ENCODE measurements around the gene MRPS5.

DNA sequence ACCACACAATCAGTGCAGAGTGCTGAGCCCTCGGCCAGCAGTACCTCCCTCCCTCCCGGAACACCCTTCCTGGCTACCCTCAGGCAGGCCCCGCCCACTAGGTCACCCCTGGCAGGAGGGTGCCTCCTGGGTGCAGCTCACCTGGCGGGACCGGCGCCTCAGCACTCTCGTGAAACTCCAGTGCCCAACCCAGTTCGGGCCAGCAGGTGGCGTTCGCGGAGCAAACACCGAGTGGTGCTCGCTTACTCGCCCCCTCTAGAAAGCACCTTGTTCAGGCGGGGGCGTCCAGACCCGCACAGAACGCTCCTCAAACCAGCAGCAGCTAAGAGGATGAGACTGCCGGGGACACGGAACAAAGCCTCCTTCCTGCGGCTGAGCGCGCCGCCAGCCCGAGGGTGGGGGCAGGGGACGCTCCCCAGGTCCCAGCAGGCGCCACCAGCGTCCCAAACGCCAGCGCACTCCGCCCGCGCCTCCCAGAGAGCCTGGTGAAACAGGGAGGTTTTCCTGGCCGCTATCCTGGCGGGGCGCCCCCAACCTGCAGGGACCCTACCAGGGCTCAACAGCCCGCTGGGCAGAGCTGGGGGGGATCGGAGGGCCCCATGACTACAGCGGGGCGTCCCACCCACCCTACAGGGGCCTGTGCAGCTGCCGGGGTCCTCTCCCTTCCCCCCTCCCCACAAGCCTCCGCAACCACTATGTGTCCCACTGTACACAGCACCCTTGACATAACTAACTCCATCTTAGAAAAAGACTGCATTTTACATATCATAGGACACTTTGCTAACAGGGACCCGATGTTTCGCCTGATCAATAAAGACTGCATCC is 44.7 kb downstream of the MRPS5 start:
- TF ChIP-seq, protein P1, sequence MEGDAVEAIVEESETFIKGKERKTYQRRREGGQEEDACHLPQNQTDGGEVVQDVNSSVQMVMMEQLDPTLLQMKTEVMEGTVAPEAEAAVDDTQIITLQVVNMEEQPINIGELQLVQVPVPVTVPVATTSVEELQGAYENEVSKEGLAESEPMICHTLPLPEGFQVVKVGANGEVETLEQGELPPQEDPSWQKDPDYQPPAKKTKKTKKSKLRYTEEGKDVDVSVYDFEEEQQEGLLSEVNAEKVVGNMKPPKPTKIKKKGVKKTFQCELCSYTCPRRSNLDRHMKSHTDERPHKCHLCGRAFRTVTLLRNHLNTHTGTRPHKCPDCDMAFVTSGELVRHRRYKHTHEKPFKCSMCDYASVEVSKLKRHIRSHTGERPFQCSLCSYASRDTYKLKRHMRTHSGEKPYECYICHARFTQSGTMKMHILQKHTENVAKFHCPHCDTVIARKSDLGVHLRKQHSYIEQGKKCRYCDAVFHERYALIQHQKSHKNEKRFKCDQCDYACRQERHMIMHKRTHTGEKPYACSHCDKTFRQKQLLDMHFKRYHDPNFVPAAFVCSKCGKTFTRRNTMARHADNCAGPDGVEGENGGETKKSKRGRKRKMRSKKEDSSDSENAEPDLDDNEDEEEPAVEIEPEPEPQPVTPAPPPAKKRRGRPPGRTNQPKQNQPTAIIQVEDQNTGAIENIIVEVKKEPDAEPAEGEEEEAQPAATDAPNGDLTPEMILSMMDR (IDR thresholded peaks at IDR 0.05; ENCODE audit: borderline replicate concordance, extremely low read depth, low read length, poor library complexity, severe bottlenecking) = peak; percentile 92
- TF ChIP-seq EZH2 (IDR thresholded peaks at IDR 0.05; ENCODE audit: borderline replicate concordance, low read depth, low read length, severe bottlenecking) = no peak
